ENCODE results near the gene HCCS. TPM values are rescaled to one million over a fixed set of nuclear protein-coding genes. Genes with fewer than 3 reads are reported as not detected.

The HCCS gene
- total RNA-seq, 4 donors from 2014 or later: 6.8 to 15.2 (median 11.9) TPM

- Histone ChIP-seq H3K4me1 (no peaks in the 10 kb centered on the region), H3K27me3 (no peaks in the 10 kb centered on the region), H3K4me3 (no peak overlapping the region), H3K9me3 (no peaks in the 10 kb centered on the region), H3K36me3 (peaks cover 14% of the 10 kb centered on the region), H3K27ac (no peak overlapping the region)
- DNase-seq (ENCODE audit: low spot score in 2 of 2): no peak
- TF ChIP-seq CTCF (IDR thresholded peaks at IDR 0.05) (no peak), POLR2AphosphoS5 (IDR thresholded peaks at IDR 0.05) (no peak), POLR2A (IDR thresholded peaks at IDR 0.05) (no peak), EP300 (IDR thresholded peaks at IDR 0.05) (no peak)
- 48% methylated on average over 2 of the region's 2 CpGs for WGBS
These were observed 13.0 kb downstream of the HCCS start for GRCh38 chrX:11124112-11124511.

- no peaks in the 10 kb centered on the region for H3K9me3 ChIP-seq
- WGBS: 71% methylated on average over 5 of the region's 5 CpGs
- no peak overlapping the region for H3K4me3 ChIP-seq
- no peaks in the 10 kb centered on the region for H3K27me3 ChIP-seq
- H3K36me3 ChIP-seq: peaks cover 14% of the 10 kb centered on the region
- TF ChIP-seq POLR2A (IDR thresholded peaks at IDR 0.05) (no peak), POLR2AphosphoS5 (IDR thresholded peaks at IDR 0.05) (no peak)
- no peak for DNase-seq (ENCODE audit: low spot score in 2 of 2)
- no peak overlapping the region for H3K27ac ChIP-seq
- no peaks in the 10 kb centered on the region for H3K4me1 ChIP-seq
These were observed 13.9 kb downstream of the HCCS start for GRCh38 chrX:11125060-11125459.

GRCh38 chrX:11129534-11130105 lies 18.5 kb downstream of the HCCS start:
- DNase-seq (ENCODE audit: low spot score in 2 of 2): no peak
- H3K27me3 ChIP-seq: no peaks in the 10 kb centered on the region
- H3K36me3 ChIP-seq: no peaks in the 10 kb centered on the region
- WGBS: 52% methylated on average over 5 of the region's 5 CpGs
- H3K27ac ChIP-seq: no peak overlapping the region
- no peaks in the 10 kb centered on the region for H3K4me1 ChIP-seq
- H3K9me3 ChIP-seq: no peaks in the 10 kb centered on the region
- H3K4me3 ChIP-seq: no peak overlapping the region
- no peak for TF ChIP-seq EP300 (IDR thresholded peaks at IDR 0.05)
- TF ChIP-seq CTCF (IDR thresholded peaks at IDR 0.05): no peak
- no peak for TF ChIP-seq POLR2A (IDR thresholded peaks at IDR 0.05)
- no peak for TF ChIP-seq POLR2AphosphoS5 (IDR thresholded peaks at IDR 0.05)

- WGBS: 75% methylated on average over 3 of the region's 3 CpGs
- Histone ChIP-seq H3K4me1 (no peaks in the 10 kb centered on the region), H3K27ac (no peak overlapping the region), H3K4me3 (no peak overlapping the region), H3K27me3 (no peaks in the 10 kb centered on the region), H3K9me3 (no peaks in the 10 kb centered on the region), H3K36me3 (no peaks in the 10 kb centered on the region)
- DNase-seq (ENCODE audit: low spot score in 2 of 2): no peak
- no peak for TF ChIP-seq POLR2A (IDR thresholded peaks at IDR 0.05)
- no peak for TF ChIP-seq EP300 (IDR thresholded peaks at IDR 0.05)
- no peak for TF ChIP-seq CTCF (IDR thresholded peaks at IDR 0.05)
- TF ChIP-seq POLR2AphosphoS5 (IDR thresholded peaks at IDR 0.05): no peak
These were observed 19.0 kb downstream of the HCCS start for GRCh38 chrX:11130136-11130535.

GRCh38 chrX:11131146-11131545 lies 20.0 kb downstream of the HCCS start:
- Histone ChIP-seq H3K36me3 (no peaks in the 10 kb centered on the region), H3K4me1 (no peaks in the 10 kb centered on the region), H3K27me3 (no peaks in the 10 kb centered on the region), H3K9me3 (no peaks in the 10 kb centered on the region), H3K27ac (no peak overlapping the region), H3K4me3 (no peak overlapping the region)
- no peak for DNase-seq (ENCODE audit: low spot score in 2 of 2)
- TF ChIP-seq EP300 (IDR thresholded peaks at IDR 0.05): no peak

GRCh38 chrX:11135564-11136185 lies 24.5 kb downstream of the HCCS start:
- no peak for DNase-seq (ENCODE audit: low spot score in 2 of 2)
- no peaks in the 10 kb centered on the region for H3K27me3 ChIP-seq
- no peak overlapping the region for H3K27ac ChIP-seq
- H3K9me3 ChIP-seq: no peaks in the 10 kb centered on the region
- no peaks in the 10 kb centered on the region for H3K36me3 ChIP-seq
- WGBS: 41% methylated on average over 2 of the region's 2 CpGs
- H3K4me3 ChIP-seq: no peak overlapping the region
- no peak for TF ChIP-seq POLR2AphosphoS5 (IDR thresholded peaks at IDR 0.05)
- no peaks in the 10 kb centered on the region for H3K4me1 ChIP-seq
